DMS 273 (cell line): ENCODE measurements around the gene CUL2.

ENCODE experiments used
- DNase-seq: peaks from one replicate; lab custom pipeline; 2025; ENCODE audit not compliant: unreplicated experiment; lab: John Stamatoyannopoulos, UW

The CUL2 gene

GRCh38 chr10:35090162-35090954 lies at the start of gene CUL2:
TSS of gene CUL2 (minus strand) at chr10:35090341. CDS start at chr10:35071317, 19,024 bp downstream.
- peak; percentile 93 for DNase-seq

GRCh38 chr10:35136263-35136815 lies 46.2 kb upstream of the CUL2 start:
- no peak for DNase-seq

DNA sequence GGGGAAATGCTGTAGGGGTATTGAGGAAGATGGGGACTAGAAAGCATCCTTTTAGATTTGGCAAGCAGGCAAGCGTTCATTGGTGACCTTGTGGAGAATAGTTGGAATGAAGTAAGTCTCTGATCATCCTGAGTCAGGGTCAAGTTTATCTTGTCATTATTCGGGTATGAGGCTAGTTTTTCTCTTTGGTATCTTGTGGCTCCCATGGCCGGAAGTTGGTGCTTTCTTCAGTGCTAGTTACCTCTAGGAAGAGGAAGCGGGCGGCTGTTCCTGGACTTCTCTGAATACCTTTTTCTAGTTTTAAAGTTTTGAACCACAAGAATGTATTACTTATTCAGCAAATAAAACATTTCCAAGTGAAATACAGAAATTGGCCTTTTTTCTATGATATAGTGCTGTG lies 45.7 kb upstream of the CUL2 start:
- no peak for DNase-seq

DNA sequence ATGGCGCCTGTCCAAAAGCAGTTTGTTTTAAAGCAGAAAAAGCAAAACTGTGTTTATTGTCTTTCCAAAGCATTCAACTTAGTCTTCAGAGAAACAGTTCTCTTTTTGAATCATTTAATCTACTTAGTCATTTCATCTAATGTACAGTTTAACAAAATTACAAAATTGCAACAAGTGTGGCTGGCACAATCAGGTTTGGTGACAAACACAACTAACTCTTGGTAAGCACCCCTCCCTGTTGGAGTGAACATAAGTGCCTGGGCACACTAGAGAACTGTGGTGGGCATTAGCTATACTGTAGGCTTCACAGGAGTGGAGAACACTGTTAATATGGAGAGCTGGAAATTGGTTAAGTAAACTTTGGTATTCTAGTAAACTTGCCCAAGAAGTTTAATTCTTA lies 43.4 kb upstream of the CUL2 start:
- DNase-seq, result no peak

GRCh38 chr10:35132727-35133126 lies 42.6 kb upstream of the CUL2 start:
- no peak for DNase-seq

DNA sequence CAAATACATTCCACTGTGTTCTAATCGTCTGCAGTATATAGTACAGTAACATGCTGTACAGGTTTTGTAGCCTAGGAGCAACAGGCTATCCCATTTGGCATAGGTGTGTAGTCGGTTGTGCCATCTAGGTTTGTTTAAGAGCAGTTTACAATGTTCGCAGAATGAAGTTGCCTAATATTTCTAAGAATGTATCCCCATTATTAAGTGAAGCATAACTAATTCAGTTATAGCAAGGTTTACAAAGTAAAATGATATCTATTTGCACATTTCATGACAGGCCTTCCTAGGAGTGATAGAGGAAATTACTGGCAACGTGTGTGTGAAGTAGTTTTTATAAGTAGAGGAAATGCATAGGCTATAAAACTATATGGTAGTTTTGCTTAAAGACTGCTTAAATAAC lies 40.5 kb upstream of the CUL2 start:
- no peak for DNase-seq

GRCh38 chr10:35129185-35129674 lies 39.1 kb upstream of the CUL2 start:
- DNase-seq, result no peak

DNA sequence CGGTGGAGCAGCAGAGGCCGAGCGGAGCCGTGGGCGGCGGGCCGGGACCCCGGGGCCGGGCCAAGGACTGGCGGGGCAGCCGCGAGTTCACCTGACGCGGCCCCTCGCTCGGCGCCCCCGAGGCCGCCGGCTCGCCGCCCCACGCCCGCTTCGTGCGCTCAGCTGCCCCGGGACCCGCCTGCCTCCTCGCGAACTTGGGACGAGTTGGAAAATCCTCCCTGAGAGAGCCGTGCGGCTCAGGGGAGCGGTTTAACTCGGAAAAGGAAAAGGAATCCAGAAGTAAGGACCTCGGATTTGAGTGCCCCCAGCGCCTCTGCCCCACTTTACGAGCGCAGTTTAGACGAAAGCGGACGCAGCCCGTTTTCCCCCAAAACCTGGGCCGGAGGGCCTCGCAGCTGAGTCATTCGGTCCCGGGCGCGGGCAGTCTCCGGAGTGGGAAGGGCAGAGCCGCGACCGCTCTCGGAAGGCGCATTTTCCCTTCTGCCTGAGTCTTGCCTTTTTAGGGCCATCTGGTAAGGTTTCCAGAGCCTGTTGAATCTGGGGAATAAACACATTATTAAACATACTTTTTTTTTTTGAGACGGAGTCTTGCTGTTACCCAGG lies 37.2 kb upstream of the CUL2 start:
- DNase-seq, result peak; percentile 68

DNA sequence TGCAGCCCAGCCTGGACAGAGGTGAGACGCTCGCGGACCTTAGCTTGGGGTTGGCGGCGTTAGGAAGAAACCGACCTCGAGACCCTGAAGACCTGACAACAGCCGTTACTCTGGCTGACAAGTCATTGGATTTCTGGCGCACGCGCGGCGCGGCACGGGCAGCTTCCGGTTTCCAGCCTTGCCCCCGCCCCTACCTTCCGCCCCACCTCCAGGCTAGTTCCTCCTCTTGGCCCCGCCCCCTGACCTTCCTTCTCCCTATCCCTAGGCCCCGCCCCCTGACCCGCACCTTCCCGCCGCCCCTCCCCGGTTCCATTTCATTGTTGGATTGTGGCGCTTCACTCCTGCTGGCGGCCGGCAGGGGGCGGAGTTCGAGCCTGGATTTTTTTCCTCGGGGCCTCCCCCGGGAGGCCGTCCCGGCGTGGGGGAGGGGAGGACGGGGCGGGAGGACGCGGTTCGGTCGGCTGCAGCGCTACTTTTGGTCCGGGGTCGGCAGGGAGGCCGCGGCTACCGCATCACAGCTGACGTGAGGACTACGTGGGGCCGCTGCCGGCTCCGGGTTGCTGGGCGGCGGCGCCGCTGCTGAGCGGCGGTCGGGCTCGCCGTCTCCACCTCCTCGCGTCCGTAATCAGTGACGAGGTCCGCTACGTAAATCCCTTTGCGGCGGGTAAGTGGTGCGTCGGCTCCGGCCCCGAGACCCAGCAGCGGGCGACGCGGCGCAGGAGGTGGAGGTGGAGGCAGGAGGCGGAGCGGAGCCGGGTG lies 36.6 kb upstream of the CUL2 start, which contains the start of gene CREM:
Gene CREM, plus strand, starts transcription at position 317 of the 759 bp plus-strand sequence. CDS start 10,990 bp downstream, outside the sequence.
- peak; percentile 97 for DNase-seq

DNA sequence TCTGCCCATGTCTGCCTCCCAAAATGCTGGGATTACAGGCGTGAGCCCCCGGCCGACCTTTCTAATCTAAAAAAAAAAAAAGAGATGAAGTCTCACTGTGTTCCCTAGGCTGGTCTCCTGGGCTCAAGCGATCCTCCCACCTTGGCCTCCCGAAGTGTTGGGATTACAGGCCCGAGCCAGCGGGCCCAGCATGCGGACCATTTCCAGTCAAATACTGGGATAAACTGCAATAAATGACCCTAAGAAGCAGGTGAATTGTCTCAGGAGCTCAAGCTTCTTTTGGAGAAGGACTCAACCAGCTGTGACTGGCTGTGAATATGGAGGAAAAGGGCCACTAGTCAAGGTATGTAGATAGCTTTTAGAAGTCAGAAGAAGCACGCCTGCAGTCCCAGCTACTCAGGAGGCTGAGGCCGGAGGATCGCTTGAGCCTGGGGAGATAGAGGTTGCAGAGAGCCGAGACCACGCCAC lies 36.0 kb upstream of the CUL2 start:
- peak; percentile 40 for DNase-seq

- DNase-seq, result no peak
Measured at GRCh38 chr10:35124540-35124939, 34.4 kb upstream of the CUL2 start.

DNA sequence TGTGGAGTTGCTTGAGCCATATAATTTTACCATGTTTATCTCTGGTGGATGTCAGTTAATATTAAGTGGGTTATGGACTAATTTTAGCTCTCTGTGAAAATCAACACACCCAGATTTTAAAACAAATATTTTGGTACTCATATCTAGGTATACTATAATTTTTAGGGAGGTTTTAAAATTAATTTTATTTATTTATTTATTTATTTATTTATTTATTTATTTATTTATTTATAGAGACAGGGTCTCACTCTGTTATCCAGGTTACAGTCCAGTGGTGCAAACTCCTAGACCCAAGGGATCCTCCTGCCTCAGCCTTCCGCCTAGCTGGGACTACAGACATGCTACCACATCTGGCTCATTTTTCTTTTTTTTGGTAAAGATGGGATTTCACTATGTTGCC lies 29.2 kb upstream of the CUL2 start:
- no peak for DNase-seq

DNA sequence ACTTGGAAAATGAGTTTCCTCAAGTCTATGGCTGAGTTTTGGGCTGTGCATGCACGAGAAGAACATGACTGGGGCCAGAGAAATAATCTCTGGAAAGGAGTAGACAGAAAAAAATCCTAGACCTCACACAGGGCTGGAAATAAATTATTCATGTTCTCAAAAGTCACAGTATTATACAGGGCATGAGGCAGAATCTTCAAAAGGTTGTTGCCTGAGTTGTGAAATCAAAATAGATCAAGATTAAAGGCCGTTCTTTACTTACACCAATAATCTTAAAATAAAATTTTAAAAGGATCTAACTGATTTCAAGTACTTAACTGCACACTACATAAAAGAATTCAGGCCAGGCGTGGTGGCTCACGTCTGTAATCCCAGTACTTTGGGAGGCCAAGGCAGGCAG lies 22.4 kb upstream of the CUL2 start:
- no peak for DNase-seq

DNA sequence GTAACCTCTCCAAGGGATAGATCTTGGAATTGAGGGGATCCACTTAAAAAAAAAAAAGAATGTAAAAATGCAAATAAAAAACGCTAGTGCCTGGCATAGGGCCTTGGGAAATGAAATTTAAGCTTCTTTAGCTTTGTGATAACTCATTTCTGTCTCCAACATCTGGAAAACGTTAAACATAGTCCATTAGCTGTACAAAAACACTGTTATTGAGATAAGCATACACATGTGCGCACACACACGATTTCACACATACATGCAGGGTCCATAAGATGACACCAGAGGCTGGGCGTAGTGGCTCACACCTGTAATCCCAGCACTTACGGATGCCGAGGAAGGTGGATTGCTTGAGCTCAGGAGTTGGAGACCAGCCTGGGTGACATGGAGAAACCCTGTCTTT lies 13.7 kb upstream of the CUL2 start:
- DNase-seq, result no peak

DNA sequence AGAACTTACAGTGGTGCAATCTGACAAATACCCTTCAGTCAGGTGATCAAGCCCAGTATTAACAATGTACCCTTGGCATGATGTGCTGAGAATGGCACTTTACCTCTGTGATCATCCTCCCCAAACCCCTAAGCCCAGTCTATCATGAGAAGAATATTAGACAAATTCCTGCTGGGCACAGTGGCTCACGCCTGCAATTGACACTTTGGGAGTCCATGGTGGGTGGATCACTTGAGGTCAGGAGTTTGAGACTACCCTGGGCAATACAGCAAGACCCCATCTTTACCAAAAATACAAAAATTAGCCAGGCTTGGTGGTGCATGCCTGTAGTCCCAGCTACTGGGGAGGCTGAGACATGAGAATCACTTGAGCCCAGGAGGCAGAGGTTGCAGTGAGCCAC lies 7.4 kb upstream of the CUL2 start:
- DNase-seq, result no peak

DNA sequence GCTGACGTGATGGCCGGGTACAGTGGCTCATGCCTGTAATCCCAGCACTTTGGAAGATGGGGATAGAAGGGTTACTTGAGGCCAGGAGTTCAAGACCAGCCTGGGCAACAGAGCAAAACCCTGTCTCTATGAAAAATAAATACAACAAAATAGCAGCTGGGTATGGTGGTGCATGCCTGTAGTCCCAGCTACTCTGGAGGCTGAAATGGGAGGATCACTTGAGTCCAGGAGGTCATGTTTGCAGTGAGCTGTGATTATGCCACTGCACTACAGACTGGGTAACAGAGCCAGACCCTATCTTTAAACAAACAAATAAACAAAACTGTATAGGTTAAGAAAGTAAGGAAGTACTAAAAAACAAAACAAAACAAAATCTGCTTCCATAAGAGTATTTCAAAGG lies 6.2 kb upstream of the CUL2 start:
- no peak for DNase-seq

DNA sequence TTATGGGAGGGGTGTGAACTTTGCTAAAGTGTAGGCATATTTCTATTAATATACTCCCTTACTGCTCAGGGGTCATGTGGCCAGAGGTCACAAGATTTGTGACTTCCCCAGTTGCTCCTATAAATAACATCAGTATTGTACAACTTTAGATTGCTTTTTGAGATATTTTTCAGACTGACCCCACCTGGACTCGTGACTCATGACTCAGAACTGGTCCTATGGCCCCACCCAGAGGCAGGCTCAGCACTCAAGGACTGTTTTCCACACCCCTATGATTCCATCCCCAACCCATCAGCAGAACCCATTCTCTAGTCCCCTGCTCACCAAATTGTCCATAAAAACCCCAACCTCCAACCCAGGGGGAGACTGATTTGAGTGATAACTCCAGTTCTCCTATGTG lies 2.7 kb upstream of the CUL2 start:
- DNase-seq, result no peak

DNA sequence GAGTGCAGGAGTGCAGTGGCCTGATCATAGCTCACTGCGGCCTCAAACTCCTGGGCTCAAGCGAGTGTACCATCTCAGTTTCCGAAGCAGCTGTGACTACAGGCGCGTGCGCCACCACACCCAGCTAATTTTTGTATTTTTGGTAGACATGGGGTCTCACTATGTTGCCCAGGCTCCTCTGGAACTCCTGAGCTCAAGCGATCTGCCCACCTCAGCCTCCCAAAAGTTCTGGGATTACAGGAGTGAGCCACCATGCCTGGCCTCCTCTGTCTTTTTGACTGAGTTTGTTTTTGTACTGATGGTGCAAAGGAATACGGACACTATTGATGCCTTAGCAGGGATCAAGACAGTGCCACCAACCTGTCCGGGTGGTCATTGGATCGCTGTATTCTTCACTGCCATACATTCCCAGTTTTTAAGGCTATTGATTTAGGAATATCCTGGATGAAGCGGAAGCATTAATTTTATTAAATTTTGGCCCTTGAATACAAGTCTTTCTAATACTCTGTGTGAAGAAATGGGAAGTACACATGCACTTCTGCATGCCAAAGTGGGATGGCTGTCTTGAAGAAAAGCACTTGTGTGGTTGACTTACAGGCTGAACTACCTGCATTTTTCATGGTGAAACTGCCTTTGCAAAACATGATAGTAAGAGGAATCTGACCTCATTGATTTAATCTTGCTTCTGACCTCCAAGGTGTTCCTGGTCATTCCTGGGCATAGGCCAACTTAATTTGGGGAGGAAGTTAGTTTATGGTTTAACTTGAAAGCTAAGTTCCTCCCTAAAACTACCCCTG lies 2.1 kb upstream of the CUL2 start:
- DNase-seq, result no peak

- peak; percentile 41 for DNase-seq
Measured at GRCh38 chr10:35089611-35090161, 455 bp downstream of the CUL2 start.

DNA sequence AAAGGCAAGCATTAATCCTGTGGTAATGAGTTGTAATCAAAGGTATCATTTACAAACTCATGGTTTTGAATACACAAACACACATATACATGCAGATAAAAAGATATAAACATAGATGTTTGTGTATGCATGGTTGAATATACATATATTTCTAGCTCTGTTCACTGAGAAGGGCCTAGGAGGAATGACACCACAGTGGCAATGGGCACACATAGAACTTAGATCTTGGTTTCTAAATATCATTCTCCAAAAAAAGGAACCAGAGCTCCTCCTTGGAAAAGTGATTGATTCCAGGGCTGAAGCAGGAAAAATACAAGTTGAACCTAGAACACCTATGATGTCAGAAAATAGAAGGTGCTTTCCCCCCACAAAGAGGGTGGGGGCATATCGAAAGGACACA lies 6.9 kb downstream of the CUL2 start:
- no peak for DNase-seq
